Measurements from ENCODE around the gene KIF26B.

DNA sequence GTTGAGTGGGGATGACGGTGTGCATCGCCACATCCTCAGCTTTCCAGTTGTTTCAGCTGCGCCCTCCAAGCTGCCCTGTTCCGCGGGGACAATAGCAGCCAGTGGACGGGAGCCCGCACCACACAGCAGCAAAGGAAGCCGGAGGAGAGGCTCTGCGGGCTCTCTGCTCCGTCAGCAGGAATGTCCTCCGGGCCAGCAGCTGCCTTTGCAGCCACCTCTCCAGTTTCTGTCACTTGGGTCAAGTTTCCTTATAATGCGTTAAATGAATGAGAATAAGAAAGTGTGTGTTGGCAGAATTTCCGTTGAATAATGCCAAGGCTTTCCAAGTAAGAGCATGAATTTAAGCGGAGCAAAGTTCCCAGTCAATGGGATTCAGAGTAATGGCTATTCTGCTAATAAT is 263.3 kb downstream of the KIF26B start:
- TF ChIP-seq, protein P1, sequence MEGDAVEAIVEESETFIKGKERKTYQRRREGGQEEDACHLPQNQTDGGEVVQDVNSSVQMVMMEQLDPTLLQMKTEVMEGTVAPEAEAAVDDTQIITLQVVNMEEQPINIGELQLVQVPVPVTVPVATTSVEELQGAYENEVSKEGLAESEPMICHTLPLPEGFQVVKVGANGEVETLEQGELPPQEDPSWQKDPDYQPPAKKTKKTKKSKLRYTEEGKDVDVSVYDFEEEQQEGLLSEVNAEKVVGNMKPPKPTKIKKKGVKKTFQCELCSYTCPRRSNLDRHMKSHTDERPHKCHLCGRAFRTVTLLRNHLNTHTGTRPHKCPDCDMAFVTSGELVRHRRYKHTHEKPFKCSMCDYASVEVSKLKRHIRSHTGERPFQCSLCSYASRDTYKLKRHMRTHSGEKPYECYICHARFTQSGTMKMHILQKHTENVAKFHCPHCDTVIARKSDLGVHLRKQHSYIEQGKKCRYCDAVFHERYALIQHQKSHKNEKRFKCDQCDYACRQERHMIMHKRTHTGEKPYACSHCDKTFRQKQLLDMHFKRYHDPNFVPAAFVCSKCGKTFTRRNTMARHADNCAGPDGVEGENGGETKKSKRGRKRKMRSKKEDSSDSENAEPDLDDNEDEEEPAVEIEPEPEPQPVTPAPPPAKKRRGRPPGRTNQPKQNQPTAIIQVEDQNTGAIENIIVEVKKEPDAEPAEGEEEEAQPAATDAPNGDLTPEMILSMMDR (optimal IDR thresholded peaks at IDR 0.05 in 1 of 3, IDR thresholded peaks at IDR 0.05 in 1 of 3, conservative IDR thresholded peaks at IDR 0.05 in 1 of 3; ENCODE audit: extremely low read depth in 1 of 3, insufficient read depth in 2 of 3, low read length in 3 of 3) = no peak
- TF ChIP-seq EZH2 (IDR thresholded peaks at IDR 0.05; ENCODE audit: low read length) = no peak
